IgD-negative memory B cell (primary cell): ENCODE results near the gene PRELID2. TPM values are rescaled to one million over a fixed set of nuclear protein-coding genes. Genes with fewer than 3 reads are reported as not detected.
"Not testable (repeated sequence)": the region's sequence is repeated elsewhere in the genome, so short reads cannot be mapped to it uniquely, and the experiment has no call there.

Source experiments
- H3K27ac Mint-ChIP-seq, 3 donors: one replicate each; pipeline ENCODE4 v1.8.0; 2020 to 2022; ENCODE audit warnings: mild to moderate bottlenecking in 3 of 3, mixed read lengths in 3 of 3, moderate library complexity in 1 of 3
- H3K27me3 Mint-ChIP-seq: one replicate; pipeline ENCODE4 v1.8.0; 2021; ENCODE audit warnings: mixed read lengths
- H3K36me3 Mint-ChIP-seq: one replicate; pipeline ENCODE4 v1.8.0; 2020; ENCODE audit warnings: mild to moderate bottlenecking, mixed read lengths
- H3K4me1 Mint-ChIP-seq, 3 donors: one replicate each; pipeline ENCODE4 v1.8.0; 2020 to 2022; ENCODE audit warnings: mixed read lengths in 3 of 3, mild to moderate bottlenecking in 1 of 3
- H3K4me3 Mint-ChIP-seq, 4 donors: one replicate each; pipeline ENCODE4 v1.8.0; 2020 to 2022; ENCODE audit warnings: mild to moderate bottlenecking in 4 of 4, mixed read lengths in 4 of 4, moderate library complexity in 3 of 4
- H3K9me3 Mint-ChIP-seq, 3 donors: one replicate each; pipeline ENCODE4 v1.8.0; 2020 to 2021; ENCODE audit warnings: mixed read lengths in 3 of 3, mild to moderate bottlenecking in 1 of 3
- polyA plus RNA-seq: library from polyadenylated mRNA; unstranded; fragments of 300-500 nt; fragmentation: Illumina TruSeq; gene quantifications from one replicate; pipeline ENCODE4 v1.2.3, GENCODE V29; 2021

PRELID2 gene
- polyA plus RNA-seq, 1 donor from 2014 or later, result 3.3 TPM

DNA sequence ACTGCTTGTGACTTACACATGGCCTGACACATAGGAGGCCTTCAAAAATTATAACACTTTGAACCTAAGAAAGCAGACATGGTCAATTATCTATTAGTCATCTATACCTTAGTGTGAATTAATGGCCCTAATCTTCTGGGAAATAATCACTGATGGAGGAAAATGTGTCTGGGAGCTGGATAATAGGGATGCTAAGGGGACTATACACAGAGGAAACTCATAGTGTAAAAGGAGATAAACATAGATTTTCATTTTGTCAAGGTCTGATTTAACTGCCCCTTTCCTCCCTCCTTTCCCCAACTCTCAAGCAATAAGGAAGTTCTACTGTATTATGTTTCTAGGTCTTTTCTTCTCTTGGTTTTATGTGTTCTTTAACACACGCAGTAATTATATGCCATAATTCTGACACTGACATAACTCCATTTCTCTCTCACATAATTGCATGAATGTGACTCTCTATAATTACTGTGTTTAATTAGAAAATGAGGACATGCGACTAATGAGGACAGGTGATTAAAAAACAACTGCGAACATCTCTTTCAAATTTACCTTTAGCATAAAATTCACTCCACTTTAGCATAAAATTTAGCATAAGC lies 18.7 kb upstream of the PRELID2 start:
- Mint-ChIP-seq H3K4me1 (peaks cover 0 to 3% (median 0%) of the 10 kb centered on the region in 3 donors), H3K9me3 (peaks cover 0 to 3% (median 3%) of the 10 kb centered on the region in 3 donors), H3K27me3 (peaks cover 4% of the 10 kb centered on the region), H3K27ac (no peak overlapping the region), H3K4me3 (no peak overlapping the region), H3K36me3 (no peaks in the 10 kb centered on the region)

DNA sequence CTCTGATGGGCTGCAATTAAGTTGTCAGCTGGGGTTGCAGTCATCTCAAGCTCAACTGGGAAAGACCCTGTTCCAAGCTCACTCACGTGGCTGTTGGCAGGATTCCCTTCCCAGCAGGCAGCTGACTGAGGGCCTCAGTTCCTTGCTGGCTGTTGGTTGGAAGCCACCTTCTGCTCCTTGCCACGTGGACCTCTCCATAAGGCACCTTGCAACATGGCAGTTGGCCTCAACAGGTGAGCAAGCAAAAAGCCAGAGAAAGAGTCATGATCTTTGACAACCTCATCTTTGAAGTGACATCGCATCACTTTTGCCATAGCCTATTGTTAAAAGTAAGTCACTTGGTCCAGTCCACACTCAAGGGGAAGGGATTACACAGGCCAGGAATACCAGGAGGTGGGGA lies 17.8 kb upstream of the PRELID2 start:
- Mint-ChIP-seq H3K27me3 (peaks cover 4% of the 10 kb centered on the region), H3K36me3 (no peaks in the 10 kb centered on the region), H3K9me3 (peaks cover 0 to 3% (median 3%) of the 10 kb centered on the region in 3 donors), H3K27ac (no peak overlapping the region), H3K4me1 (peaks cover 0 to 3% (median 0%) of the 10 kb centered on the region in 3 donors), H3K4me3 (no peak overlapping the region)

DNA sequence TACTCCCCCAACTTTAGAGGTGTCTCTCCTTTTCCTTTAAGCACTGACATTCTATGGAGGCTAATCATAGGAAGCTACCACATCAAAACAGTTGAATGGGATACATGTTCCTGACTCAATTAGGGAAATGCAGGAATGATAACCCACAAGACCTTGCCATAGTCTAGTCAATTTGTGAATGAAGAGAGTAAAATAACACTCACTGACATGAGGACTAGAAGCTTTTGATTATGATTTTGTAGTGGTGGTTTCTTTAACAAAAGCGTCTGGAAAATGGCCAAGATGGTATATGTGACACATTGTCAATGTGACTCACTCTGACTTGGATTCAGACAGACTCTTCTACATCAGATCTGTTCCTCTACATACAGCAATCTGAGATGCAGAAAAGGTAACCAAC lies 13.7 kb upstream of the PRELID2 start:
- Mint-ChIP-seq H3K27me3 (peaks cover 5% of the 10 kb centered on the region), H3K27ac (no peak overlapping the region), H3K4me3 (no peak overlapping the region)

DNA sequence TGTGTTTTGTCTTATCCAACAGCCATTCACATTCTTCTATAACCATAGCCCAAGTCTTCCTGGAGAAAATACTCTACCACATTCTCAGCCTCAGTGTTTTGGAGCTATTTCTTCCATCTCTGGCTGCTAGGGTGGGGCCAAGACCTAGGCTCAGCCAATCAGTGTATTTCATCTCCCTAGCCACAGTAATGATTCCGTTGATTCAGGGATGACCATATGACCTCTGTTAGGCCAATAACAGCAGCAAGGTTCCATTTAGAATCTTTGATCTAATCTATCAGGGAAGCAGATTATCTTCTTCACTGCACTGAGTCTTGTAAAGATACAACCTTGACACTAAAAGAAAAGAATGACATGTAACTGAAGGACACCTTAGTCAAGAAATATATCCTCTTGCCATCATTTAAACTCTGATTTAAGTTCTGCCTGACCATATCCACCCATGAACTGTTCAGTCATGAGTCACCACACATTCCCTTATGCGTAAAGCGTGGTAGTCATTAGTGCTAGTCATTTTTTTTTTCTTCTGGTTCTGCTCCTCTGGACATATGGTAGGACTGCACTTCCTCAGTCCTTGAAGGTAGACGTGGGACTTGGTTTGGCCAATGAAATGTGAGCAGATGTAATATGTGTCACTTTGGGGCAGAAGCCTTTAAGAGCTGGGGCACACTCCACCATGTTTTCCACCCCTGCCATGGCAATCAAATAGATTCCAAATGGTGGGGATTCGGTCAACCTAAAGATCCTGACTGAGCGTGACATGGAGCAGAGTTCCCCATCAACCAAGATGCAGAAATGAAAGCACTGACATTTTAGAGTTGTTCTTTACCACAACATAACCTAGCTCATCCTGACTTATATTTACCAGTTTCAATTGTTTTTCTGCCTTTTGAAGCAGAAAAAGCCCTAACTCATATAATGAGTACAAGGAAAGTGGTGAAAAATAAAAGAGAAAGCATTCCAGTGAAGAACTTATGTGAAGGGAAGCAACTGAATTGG lies 12.7 kb upstream of the PRELID2 start:
- H3K9me3 Mint-ChIP-seq, result peaks cover 0 to 3% (median 3%) of the 10 kb centered on the region in 3 donors
- H3K27me3 Mint-ChIP-seq, result peaks cover 5% of the 10 kb centered on the region
- H3K36me3 Mint-ChIP-seq, result no peaks in the 10 kb centered on the region
- peak overlapping the region in 1 of 3 donors; percentile 0 for H3K27ac Mint-ChIP-seq
- H3K4me1 Mint-ChIP-seq, result no peaks in the 10 kb centered on the region
- no peak overlapping the region for H3K4me3 Mint-ChIP-seq

More for the DNA sequence above, 13.7 kb upstream of the PRELID2 start:
- Mint-ChIP-seq H3K4me1 (no peaks in the 10 kb centered on the region), H3K36me3 (no peaks in the 10 kb centered on the region), H3K9me3 (peaks cover 0 to 3% (median 3%) of the 10 kb centered on the region in 3 donors)

DNA sequence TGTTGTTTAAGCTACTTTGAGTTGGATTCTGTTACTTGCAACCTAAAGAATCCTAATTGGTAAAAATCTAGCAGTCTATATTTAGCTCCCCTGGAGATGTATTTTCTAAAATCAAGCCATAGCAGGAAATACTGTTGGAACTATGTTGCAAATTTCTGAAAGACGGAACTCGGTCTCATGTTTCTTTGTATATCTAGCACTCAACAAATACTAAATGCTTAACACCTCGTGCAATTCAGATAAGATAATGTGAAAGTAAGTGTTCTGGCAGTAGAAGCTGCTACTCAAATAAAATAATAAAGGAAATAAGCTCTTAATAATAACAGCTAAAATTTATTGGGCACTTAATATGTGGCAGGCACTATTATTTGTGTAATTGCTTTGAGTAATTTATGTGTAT lies 10.9 kb upstream of the PRELID2 start:
- H3K27me3 Mint-ChIP-seq, result peaks cover 5% of the 10 kb centered on the region
- no peaks in the 10 kb centered on the region for H3K36me3 Mint-ChIP-seq
- H3K27ac Mint-ChIP-seq, result no peak overlapping the region
- no peaks in the 10 kb centered on the region for H3K4me1 Mint-ChIP-seq
- H3K9me3 Mint-ChIP-seq, result peaks cover 0 to 3% (median 2%) of the 10 kb centered on the region in 3 donors
- H3K4me3 Mint-ChIP-seq, result no peak overlapping the region

DNA sequence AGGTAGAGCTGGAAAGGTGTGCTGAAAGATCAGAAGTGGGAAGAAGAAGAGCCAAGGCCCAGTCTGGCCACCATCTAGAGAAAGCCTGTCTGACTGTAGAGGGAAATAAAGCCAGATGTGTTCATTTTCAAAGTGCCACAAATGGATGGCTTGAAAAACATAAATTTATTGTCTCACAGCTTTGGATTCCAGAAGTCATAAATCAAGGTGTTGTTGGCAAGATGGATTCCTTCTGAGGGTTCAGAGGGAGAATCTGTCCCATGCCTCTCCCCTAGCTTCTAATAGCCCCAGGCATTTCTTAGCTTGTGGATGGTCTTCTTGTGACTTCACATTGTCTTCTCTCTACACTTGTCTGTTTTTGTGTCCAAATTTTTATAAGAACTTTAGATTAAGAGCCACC lies 6.2 kb upstream of the PRELID2 start:
- peaks cover 0 to 3% (median 0%) of the 10 kb centered on the region in 3 donors for H3K4me1 Mint-ChIP-seq
- H3K27ac Mint-ChIP-seq, result no peak overlapping the region
- peaks cover 6% of the 10 kb centered on the region for H3K27me3 Mint-ChIP-seq
- H3K4me3 Mint-ChIP-seq, result no peak overlapping the region
- H3K9me3 Mint-ChIP-seq, result no peaks in the 10 kb centered on the region
- H3K36me3 Mint-ChIP-seq, result peaks cover 2% of the 10 kb centered on the region

DNA sequence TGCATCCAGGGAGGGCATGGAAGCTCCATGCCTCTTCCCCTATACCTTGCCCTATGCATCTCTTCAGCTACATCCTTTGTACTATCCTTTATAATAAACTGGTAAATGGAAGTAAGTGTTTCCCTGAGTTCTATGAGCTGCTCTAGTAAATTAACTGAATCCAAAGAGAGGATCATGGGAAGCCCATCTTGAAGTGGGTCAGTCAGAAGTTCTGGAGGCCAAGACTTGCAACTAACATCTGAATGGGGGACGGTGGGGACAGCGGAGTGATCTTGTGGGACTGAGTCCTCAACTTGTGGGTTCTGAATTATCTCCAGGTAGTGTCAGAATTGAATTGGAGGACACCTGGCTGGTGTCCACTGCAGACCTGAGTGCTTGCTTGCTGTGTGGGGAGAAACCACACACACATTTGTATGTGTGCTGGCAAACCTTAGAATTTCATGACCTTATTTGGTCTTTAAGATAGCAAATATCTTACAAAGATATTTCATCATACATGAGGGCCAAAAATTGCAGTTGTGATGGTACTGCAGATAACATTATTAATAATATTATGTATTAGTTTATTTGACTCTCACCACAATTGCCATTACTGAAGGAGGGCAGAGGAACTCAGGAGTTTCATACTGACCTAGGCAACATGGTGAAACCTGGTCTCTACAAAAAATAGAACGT lies 5.5 kb upstream of the PRELID2 start:
- peaks cover 0 to 6% (median 3%) of the 10 kb centered on the region in 3 donors for H3K4me1 Mint-ChIP-seq
- H3K4me3 Mint-ChIP-seq, result no peak overlapping the region
- H3K27ac Mint-ChIP-seq, result no peak overlapping the region
- peaks cover 2% of the 10 kb centered on the region for H3K36me3 Mint-ChIP-seq
- H3K9me3 Mint-ChIP-seq, result no peaks in the 10 kb centered on the region
- H3K27me3 Mint-ChIP-seq, result peaks cover 8% of the 10 kb centered on the region

DNA sequence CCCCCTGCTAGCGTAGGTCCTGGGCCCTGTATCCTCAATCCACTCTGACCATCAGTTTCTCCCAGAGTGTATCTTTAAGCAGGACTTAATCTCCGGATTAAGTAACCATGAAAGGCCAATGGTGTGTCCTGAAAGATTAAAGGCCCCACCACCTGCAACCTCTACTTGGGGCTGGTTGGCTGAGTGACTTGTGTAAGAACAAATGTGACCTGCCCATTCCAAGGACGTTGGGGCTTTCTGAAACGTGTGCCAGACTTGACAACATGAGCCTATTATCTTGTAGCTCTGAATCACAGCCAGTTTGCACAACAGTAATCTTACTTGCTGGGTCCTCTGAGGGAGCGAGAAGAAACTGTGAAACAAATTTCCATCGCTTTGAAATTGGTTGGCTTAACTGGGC lies 3.1 kb upstream of the PRELID2 start:
- H3K4me3 Mint-ChIP-seq, result no peak overlapping the region
- H3K27ac Mint-ChIP-seq, result no peak overlapping the region
- H3K27me3 Mint-ChIP-seq, result peaks cover 8% of the 10 kb centered on the region
- peaks cover 4 to 11% (median 10%) of the 10 kb centered on the region in 3 donors for H3K4me1 Mint-ChIP-seq
- no peaks in the 10 kb centered on the region for H3K9me3 Mint-ChIP-seq
- peaks cover 2% of the 10 kb centered on the region for H3K36me3 Mint-ChIP-seq

DNA sequence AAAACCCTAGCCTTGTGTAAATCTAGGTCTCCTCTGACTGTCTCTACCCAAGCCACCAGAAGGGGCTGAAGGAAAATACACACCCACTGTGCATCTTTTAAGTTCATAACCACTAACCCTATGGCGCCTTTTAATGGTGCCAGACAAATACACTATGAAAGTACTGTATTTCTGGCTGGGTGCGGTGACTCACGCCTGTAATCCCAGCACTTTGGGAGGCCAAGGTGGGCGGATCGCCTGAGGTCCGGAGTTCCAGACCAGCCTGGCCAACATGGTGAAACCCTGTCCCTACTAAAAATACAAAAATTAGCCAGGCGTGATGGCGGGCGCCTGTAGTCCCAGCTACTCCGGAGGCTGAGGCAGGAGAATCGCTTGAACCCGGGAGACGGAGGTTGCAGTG lies 1.1 kb upstream of the PRELID2 start:
- Mint-ChIP-seq H3K4me1 (peaks cover 4 to 11% (median 10%) of the 10 kb centered on the region in 3 donors), H3K4me3 (peak overlapping the region in 2 of 4 donors; percentile 61 to 73)
- not testable (repeated sequence) for H3K9me3 Mint-ChIP-seq, H3K36me3 Mint-ChIP-seq, H3K27me3 Mint-ChIP-seq, H3K27ac Mint-ChIP-seq

DNA sequence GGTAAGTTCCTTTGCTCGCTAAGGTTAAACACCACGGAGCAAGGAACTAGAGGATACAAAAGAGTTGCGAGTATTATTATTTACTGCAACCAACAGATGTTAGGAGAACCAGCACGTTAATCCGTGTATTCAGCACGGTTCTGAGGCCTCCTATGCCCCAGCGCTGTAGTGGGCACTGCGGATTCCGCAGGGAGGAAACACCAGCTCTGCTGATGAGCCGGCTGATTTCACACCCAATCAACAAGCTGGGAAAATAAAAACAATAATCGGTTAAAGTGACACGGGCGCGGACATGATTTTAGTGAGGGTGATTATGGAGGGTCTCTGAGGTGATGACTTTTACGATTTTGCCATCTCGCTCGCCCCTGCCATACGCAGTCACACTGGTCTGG lies 702 bp upstream of the PRELID2 start:
- H3K27ac Mint-ChIP-seq, result no peak overlapping the region
- peaks cover 2% of the 10 kb centered on the region for H3K36me3 Mint-ChIP-seq
- H3K27me3 Mint-ChIP-seq, result peaks cover 8% of the 10 kb centered on the region
- H3K4me1 Mint-ChIP-seq, result peaks cover 4 to 11% (median 10%) of the 10 kb centered on the region in 3 donors
- H3K4me3 Mint-ChIP-seq, result peak overlapping the region; percentile 61 to 85 (median 74)
- H3K9me3 Mint-ChIP-seq, result no peaks in the 10 kb centered on the region

DNA sequence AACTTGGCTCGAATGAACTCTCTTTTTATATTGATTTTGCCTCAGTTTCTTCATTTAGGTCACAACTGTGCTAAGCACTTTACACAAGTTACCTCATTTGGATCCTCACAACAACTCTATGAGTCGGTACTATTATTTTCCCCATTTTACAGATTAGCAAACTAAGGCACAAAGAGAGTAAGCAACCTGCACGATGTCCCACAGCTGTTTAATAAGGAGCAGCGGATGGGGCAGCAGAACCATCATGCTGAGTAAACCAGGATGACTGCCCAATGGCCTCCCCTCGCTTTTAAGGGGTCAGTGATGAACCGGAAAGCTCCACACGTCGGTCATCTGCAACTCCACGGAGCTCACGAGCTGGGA lies 607 bp downstream of the PRELID2 start:
- peak overlapping the region; percentile 70 to 92 (median 80) for H3K4me3 Mint-ChIP-seq
- H3K27me3 Mint-ChIP-seq, result peaks cover 8% of the 10 kb centered on the region
- H3K9me3 Mint-ChIP-seq, result no peaks in the 10 kb centered on the region
- H3K36me3 Mint-ChIP-seq, result peaks cover 2% of the 10 kb centered on the region
- H3K27ac Mint-ChIP-seq, result peak overlapping the region in 1 of 3 donors; percentile 65
- peaks cover 4 to 11% (median 10%) of the 10 kb centered on the region in 3 donors for H3K4me1 Mint-ChIP-seq

DNA sequence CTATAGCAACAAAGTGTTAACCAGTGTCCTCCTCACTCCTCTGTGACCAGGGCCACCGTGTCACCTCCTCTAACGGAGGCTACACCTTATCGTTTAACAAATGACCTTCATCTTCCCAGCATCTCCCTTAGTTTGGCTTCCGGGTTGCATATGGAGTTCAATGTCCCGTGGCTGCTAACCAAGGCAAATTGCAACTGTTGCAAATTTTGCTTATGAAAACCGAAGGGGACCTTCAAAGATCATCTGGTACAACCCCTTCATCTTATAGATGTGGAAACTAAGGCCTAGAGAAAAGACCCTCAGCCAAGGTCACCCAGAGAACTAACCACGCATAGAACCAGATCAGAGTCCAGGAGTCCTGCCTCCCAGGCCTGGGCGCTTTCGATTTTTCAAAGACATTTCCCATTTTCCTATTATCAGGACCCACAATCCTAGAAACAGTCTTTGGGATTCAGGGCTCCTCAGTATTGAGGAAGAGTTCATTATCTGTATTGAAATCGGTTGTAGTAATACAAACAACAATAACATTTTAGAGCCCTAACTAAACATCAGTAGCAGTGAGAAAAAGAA lies 1.4 kb downstream of the PRELID2 start:
- no peak overlapping the region for H3K27ac Mint-ChIP-seq
- H3K27me3 Mint-ChIP-seq, result peaks cover 6% of the 10 kb centered on the region
- peak overlapping the region; percentile 49 to 92 (median 70) for H3K4me3 Mint-ChIP-seq
- no peaks in the 10 kb centered on the region for H3K36me3 Mint-ChIP-seq
- no peaks in the 10 kb centered on the region for H3K9me3 Mint-ChIP-seq
- peaks cover 4 to 11% (median 10%) of the 10 kb centered on the region in 3 donors for H3K4me1 Mint-ChIP-seq

DNA sequence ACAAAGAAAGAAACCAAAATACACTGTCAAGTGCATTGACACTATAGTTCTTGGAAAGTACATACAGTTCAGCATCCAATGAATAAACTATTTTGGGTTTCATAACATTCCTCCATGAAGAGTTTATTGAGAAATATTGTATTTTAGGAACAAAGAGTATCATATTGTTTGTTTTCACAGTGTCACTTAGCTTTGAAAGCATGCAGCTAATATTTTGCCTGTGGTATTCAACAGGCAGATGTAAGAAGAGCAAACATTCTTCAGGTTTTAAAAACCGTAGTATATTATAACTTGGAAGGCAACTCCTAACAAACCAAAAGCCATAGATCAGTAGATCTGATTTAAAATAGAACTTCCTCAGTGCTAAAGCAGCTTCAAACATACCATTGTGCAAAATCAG lies 4.5 kb downstream of the PRELID2 start:
- H3K9me3 Mint-ChIP-seq, result no peaks in the 10 kb centered on the region

DNA sequence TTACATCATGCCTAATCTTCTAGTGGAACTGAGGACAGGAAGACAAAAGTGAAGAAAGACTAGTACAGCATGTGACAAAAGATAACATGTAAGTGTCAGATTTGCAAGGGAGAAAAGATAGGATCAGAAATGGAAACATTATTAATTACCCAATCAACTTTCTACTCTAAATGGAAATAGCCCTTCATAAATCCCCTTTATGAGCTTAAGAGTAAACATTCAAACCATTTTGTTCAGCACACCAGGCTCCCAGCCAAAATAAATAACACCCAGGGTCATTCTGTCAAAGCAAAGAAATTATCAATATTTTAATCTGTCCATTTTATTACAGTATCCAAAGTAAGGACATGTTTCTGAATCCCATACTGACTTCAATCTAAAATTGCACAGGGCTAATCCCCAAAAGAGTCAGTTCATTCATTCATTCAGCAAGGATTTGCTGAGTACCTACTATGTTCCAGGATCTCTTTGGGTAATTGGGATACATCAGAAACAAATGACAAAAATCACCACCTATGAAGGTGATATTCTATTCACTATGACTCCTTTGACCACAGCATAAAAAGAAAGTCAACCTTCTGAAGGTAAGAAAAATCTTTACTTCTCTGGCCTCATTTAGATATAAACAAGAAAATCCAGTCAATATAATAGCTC lies 5.3 kb downstream of the PRELID2 start:
- H3K9me3 Mint-ChIP-seq, result no peaks in the 10 kb centered on the region
- no peak overlapping the region for H3K27ac Mint-ChIP-seq
- no peak overlapping the region for H3K4me3 Mint-ChIP-seq
- H3K27me3 Mint-ChIP-seq, result no peaks in the 10 kb centered on the region
- H3K4me1 Mint-ChIP-seq, result peaks cover 4 to 7% (median 7%) of the 10 kb centered on the region in 3 donors
- no peaks in the 10 kb centered on the region for H3K36me3 Mint-ChIP-seq

More for the DNA sequence above, 4.5 kb downstream of the PRELID2 start:
- Mint-ChIP-seq H3K27me3 (no peaks in the 10 kb centered on the region), H3K4me3 (no peak overlapping the region), H3K27ac (no peak overlapping the region), H3K4me1 (peaks cover 4 to 7% (median 7%) of the 10 kb centered on the region in 3 donors), H3K36me3 (no peaks in the 10 kb centered on the region)
